Measurements from ENCODE around the gene GLI3.

- TF ChIP-seq POLR2A (IDR thresholded peaks at IDR 0.05) (no peak), CTCF (IDR thresholded peaks at IDR 0.05) (no peak)
These were observed 281.6 kb downstream of the GLI3 start for GRCh38 chr7:41955451-41955850.

All from heart left ventricle (tissue), 13 donors.